Sigmoid colon (tissue), 4 donors: ENCODE measurements around the gene TMEM9.

Experiments
- EP300 ChIP-seq, 4 donors: sonication (generic); formaldehyde crosslinking; IDR thresholded peaks; one replicate each; pipeline ENCODE4 v1.6.1; 2017; ENCODE audit warnings: antibody characterized with exemption in 4 of 4
- POLR2A ChIP-seq, 2 donors: fragments of 450-650 bp; IDR thresholded peaks; one replicate each; pipeline ENCODE4 v1.6.1; 2016; ENCODE audit warnings: antibody characterized with exemption in 2 of 2, mild to moderate bottlenecking in 2 of 2, moderate library complexity in 2 of 2
- POLR2AphosphoS5 ChIP-seq, 4 donors: sonication (generic); formaldehyde crosslinking; IDR thresholded peaks; one replicate each; pipeline ENCODE4 v1.6.1; 2017; ENCODE audit warnings: antibody characterized with exemption in 4 of 4
- TF ChIP-seq, protein P1 (sequence below), 4 experiments: fragments of 450-650 bp in 3 of 4; fragments of 200-600 bp in 1 of 4; IDR thresholded peaks; one replicate each; pipeline ENCODE4 v1.5.1; 2016 to 2019; ENCODE audit warnings: antibody characterized with exemption in 4 of 4, mild to moderate bottlenecking in 3 of 4, moderate library complexity in 2 of 4

DNA sequence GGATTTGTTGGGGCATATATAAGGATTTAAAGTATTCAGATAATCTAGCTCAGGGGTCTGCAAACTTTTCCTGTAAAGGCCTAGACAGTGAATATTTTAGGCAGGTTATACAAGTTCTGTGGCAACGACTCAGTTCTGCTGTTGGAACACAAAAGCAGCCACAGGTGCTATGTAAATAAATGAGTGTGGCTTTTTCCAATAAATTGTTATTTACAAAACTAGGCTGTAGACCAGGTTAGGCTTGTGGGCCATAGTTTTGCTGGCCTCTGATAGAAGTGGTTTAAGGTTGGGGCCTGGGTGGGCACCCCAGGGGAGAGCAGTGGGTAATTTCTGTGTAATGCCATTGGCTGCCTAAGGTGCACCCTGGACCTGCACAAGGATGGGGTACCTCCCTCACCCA is 19.5 kb upstream of the TMEM9 start:
- TF ChIP-seq EP300 (IDR thresholded peaks at IDR 0.05) (no peak), POLR2AphosphoS5 (IDR thresholded peaks at IDR 0.05) (no peak), POLR2A (IDR thresholded peaks at IDR 0.05) (no peak)
- TF ChIP-seq, protein P1, sequence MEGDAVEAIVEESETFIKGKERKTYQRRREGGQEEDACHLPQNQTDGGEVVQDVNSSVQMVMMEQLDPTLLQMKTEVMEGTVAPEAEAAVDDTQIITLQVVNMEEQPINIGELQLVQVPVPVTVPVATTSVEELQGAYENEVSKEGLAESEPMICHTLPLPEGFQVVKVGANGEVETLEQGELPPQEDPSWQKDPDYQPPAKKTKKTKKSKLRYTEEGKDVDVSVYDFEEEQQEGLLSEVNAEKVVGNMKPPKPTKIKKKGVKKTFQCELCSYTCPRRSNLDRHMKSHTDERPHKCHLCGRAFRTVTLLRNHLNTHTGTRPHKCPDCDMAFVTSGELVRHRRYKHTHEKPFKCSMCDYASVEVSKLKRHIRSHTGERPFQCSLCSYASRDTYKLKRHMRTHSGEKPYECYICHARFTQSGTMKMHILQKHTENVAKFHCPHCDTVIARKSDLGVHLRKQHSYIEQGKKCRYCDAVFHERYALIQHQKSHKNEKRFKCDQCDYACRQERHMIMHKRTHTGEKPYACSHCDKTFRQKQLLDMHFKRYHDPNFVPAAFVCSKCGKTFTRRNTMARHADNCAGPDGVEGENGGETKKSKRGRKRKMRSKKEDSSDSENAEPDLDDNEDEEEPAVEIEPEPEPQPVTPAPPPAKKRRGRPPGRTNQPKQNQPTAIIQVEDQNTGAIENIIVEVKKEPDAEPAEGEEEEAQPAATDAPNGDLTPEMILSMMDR (IDR thresholded peaks at IDR 0.05): no peak
